ENCODE data around the gene TMEM53. TPM values are rescaled to one million over a fixed set of nuclear protein-coding genes. Genes with fewer than 3 reads are reported as not detected.

Gene TMEM53
- total and polyA plus RNA-seq, 5 donors from 2014 or later = 2.7 to 6.8 (median 5.6) TPM

GRCh38 chr1:44643721-44644334, 30.5 kb downstream of the TMEM53 start:
- ATAC-seq (ENCODE audit: low read depth in 2 of 2) (no peak), DNase-seq (no peak)
- Mint-ChIP-seq H3K9me3 (no peaks in the 10 kb centered on the region), H3K36me3 (peaks cover 47% of the 10 kb centered on the region), H3K27ac (peak overlapping the region in 1 of 3 donors; percentile 49), H3K27me3 (no peaks in the 10 kb centered on the region), H3K4me3 (no peak overlapping the region), H3K4me1 (peaks cover 4 to 18% (median 8%) of the 10 kb centered on the region in 4 donors)
- H3K27me3 ChIP-seq (ENCODE audit: control insufficient read depth, insufficient read depth, low read length) = no peaks in the 10 kb centered on the region
- no peak overlapping the region for H3K27ac ChIP-seq (ENCODE audit: insufficient read depth, low read length, poor library complexity, severe bottlenecking)
- no peak overlapping the region for H3K4me3 ChIP-seq (ENCODE audit: low read depth, low read length)
- no peaks in the 10 kb centered on the region for H3K9me3 ChIP-seq (ENCODE audit: control insufficient read depth in 2 of 2, low read length in 2 of 2)
- no peaks in the 10 kb centered on the region for H3K4me1 ChIP-seq (ENCODE audit: control insufficient read depth, insufficient read depth, low read length, poor library complexity, severe bottlenecking)
- H3K36me3 ChIP-seq (ENCODE audit: control insufficient read depth, insufficient read depth, low read length) = peaks cover 92% of the 10 kb centered on the region

DNA sequence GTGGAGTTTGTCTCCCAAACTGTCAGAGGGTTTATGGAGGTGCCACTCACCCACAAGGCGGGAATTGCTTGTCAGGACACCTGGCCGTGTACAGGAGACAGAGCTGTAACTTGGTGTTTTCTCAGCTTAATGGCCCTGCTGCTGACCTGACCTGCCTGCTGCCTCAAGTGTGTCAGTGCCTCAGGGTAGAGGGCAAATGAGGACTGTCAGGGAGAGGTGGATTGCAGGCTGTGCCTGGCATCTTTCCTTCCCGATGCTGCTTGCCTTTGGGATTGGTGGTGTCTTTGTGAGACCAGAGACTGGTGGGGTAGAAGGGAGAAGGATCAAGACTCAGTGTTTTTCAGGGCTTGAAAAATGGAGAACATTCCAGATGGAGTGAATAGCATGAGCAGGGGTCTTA, 31.4 kb downstream of the TMEM53 start:
- Histone ChIP-seq H3K27me3 (ENCODE audit: control insufficient read depth, insufficient read depth, low read length) (no peaks in the 10 kb centered on the region), H3K4me1 (ENCODE audit: control insufficient read depth, insufficient read depth, low read length, poor library complexity, severe bottlenecking) (no peaks in the 10 kb centered on the region), H3K36me3 (ENCODE audit: control insufficient read depth, insufficient read depth, low read length) (peaks cover 93% of the 10 kb centered on the region), H3K9me3 (ENCODE audit: control insufficient read depth in 2 of 2, low read length in 2 of 2) (no peaks in the 10 kb centered on the region), H3K27ac (ENCODE audit: insufficient read depth, low read length, poor library complexity, severe bottlenecking) (no peak overlapping the region), H3K4me3 (ENCODE audit: low read depth, low read length) (no peak overlapping the region)
- Mint-ChIP-seq H3K27me3 (no peaks in the 10 kb centered on the region), H3K4me3 (no peak overlapping the region), H3K9me3 (no peaks in the 10 kb centered on the region), H3K27ac (peak overlapping the region in 2 of 3 donors; percentile 27 to 95), H3K36me3 (peaks cover 45% of the 10 kb centered on the region), H3K4me1 (peaks cover 3 to 20% (median 7%) of the 10 kb centered on the region in 4 donors)
- no peak for DNase-seq
- no peak for ATAC-seq (ENCODE audit: low read depth in 2 of 2)

DNA sequence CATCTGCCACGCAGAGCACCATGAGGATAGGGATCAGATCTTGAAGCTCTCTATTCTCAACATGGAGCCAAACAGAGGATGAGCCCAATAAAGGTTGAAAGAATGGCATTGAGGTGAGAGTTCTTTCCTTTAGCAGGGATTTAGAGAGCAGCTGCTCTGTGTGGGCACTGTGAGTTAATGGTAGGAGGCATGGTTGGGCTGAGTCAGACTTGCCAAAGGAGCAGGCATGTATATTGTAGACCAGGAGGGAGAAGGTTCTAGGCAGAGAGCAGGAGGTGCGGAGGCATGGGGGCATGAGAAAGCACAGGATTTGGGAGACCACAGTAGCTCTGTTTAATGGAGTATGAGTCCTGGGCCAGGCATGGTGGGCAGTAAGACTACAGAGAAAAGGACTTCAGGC, 32.0 kb downstream of the TMEM53 start:
- Mint-ChIP-seq H3K4me1 (peaks cover 0 to 20% (median 7%) of the 10 kb centered on the region in 4 donors), H3K9me3 (no peaks in the 10 kb centered on the region), H3K27me3 (no peaks in the 10 kb centered on the region), H3K36me3 (peaks cover 43% of the 10 kb centered on the region), H3K4me3 (no peak overlapping the region), H3K27ac (peak overlapping the region in 1 of 3 donors; percentile 27)
- Histone ChIP-seq H3K4me1 (ENCODE audit: control insufficient read depth, insufficient read depth, low read length, poor library complexity, severe bottlenecking) (no peaks in the 10 kb centered on the region), H3K27me3 (ENCODE audit: control insufficient read depth, insufficient read depth, low read length) (no peaks in the 10 kb centered on the region), H3K27ac (ENCODE audit: insufficient read depth, low read length, poor library complexity, severe bottlenecking) (no peak overlapping the region), H3K9me3 (ENCODE audit: control insufficient read depth in 2 of 2, low read length in 2 of 2) (no peaks in the 10 kb centered on the region), H3K36me3 (ENCODE audit: control insufficient read depth, insufficient read depth, low read length) (peaks cover 93% of the 10 kb centered on the region), H3K4me3 (ENCODE audit: low read depth, low read length) (no peak overlapping the region)
- ATAC-seq (ENCODE audit: low read depth in 2 of 2) (no peak), DNase-seq (no peak)

DNA sequence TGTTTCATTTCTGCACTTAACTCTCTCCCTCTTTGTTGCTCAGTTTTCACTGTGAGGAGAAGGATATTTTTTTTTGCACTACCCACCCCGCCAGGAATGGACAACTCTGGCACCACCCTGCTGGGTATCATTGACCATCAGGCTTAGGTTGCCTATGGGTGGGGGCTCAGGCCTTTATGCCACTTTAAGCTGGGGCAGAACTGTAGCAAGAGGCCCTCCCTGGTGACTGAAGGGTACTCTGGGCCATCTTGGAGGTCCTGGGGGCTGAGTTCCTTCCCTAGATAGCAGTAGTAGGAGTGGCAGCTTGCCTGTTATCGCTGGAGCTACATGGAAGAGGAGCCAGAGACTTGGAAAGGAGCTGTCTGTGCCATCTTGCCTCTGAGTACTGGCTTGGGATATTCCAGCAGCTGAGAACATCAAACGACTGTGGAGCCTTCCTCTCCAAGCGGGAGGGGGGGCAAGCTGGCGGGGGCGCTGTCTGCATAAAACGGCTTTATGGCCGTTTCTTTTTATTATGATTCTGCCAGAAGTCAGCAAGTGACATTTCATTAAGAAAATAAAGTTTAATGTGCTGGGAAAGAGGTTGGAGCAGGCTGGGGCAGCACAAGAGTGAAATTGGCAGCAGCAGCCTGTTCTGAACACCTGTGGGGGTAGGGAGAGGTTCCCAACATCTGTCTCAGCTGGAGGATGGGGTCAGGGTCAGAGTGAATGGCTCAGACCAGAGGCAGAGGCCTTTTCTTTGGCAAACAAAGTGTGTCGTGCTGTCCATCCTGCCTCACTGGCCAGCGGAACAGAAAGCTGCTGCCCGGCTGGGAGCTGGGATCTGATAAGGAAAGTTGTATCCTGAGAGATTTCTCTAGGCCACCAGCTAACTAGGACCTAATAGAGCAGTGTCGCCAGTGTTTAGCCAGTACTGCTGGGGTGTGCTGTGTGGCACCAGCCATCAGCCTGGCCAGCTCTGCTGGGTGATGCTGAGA, 32.9 kb downstream of the TMEM53 start:
- Histone ChIP-seq H3K36me3 (ENCODE audit: control insufficient read depth, insufficient read depth, low read length) (peaks cover 94% of the 10 kb centered on the region), H3K9me3 (ENCODE audit: control insufficient read depth in 2 of 2, low read length in 2 of 2) (no peaks in the 10 kb centered on the region), H3K27me3 (ENCODE audit: control insufficient read depth, insufficient read depth, low read length) (no peaks in the 10 kb centered on the region), H3K4me1 (ENCODE audit: control insufficient read depth, insufficient read depth, low read length, poor library complexity, severe bottlenecking) (no peaks in the 10 kb centered on the region), H3K4me3 (ENCODE audit: low read depth, low read length) (no peak overlapping the region), H3K27ac (ENCODE audit: insufficient read depth, low read length, poor library complexity, severe bottlenecking) (no peak overlapping the region)
- ATAC-seq (ENCODE audit: low read depth in 2 of 2) (no peak), DNase-seq (no peak)
- Mint-ChIP-seq H3K4me3 (no peak overlapping the region), H3K9me3 (no peaks in the 10 kb centered on the region), H3K36me3 (peaks cover 38% of the 10 kb centered on the region), H3K27me3 (no peaks in the 10 kb centered on the region), H3K4me1 (peaks cover 0 to 20% (median 8%) of the 10 kb centered on the region in 4 donors), H3K27ac (peak overlapping the region in 1 of 3 donors; percentile 85)

DNA sequence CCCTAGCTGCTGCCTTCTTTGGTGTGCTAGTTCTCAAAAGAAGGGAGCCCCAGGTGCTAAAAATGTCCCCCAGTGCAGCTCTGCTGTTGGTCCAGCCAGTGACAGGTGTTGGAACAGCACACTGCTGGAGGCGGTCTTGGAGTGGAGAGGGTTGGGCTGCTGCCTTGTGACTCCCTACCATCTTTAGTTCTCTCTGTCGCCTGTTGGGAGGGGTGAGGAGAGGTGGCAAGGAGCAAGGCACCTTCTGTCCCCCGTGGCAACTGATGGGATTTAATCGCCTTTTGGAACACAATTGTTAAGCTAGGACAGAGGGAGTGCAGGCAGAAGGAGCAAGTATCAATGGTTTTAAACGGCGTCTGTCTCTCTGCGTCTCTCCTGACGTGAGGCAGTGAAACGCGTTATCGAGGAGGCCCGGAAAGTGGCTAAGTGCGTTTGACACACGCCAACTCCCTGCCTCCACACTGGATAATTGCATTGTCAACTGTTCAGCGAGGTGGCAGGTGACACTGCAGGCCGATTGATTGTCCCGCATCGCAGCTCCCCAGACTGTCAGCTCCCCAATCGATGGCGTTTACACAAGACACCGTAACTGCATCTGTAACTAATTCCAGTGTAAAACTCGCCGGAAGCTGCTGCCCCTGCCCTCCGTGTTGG, 34.0 kb downstream of the TMEM53 start:
- Histone ChIP-seq H3K36me3 (ENCODE audit: control insufficient read depth, insufficient read depth, low read length) (peaks cover 99% of the 10 kb centered on the region), H3K9me3 (ENCODE audit: control insufficient read depth in 2 of 2, low read length in 2 of 2) (no peaks in the 10 kb centered on the region), H3K27ac (ENCODE audit: insufficient read depth, low read length, poor library complexity, severe bottlenecking) (no peak overlapping the region), H3K27me3 (ENCODE audit: control insufficient read depth, insufficient read depth, low read length) (no peaks in the 10 kb centered on the region), H3K4me1 (ENCODE audit: control insufficient read depth, insufficient read depth, low read length, poor library complexity, severe bottlenecking) (no peaks in the 10 kb centered on the region), H3K4me3 (ENCODE audit: low read depth, low read length) (no peak overlapping the region)
- Mint-ChIP-seq H3K36me3 (peaks cover 47% of the 10 kb centered on the region), H3K4me1 (peaks cover 0 to 29% (median 10%) of the 10 kb centered on the region in 4 donors), H3K4me3 (no peak overlapping the region), H3K9me3 (no peaks in the 10 kb centered on the region), H3K27me3 (no peaks in the 10 kb centered on the region), H3K27ac (peak overlapping the region in 1 of 3 donors; percentile 48)
- DNase-seq = no peak
- ATAC-seq (ENCODE audit: low read depth in 2 of 2) = no peak

DNA sequence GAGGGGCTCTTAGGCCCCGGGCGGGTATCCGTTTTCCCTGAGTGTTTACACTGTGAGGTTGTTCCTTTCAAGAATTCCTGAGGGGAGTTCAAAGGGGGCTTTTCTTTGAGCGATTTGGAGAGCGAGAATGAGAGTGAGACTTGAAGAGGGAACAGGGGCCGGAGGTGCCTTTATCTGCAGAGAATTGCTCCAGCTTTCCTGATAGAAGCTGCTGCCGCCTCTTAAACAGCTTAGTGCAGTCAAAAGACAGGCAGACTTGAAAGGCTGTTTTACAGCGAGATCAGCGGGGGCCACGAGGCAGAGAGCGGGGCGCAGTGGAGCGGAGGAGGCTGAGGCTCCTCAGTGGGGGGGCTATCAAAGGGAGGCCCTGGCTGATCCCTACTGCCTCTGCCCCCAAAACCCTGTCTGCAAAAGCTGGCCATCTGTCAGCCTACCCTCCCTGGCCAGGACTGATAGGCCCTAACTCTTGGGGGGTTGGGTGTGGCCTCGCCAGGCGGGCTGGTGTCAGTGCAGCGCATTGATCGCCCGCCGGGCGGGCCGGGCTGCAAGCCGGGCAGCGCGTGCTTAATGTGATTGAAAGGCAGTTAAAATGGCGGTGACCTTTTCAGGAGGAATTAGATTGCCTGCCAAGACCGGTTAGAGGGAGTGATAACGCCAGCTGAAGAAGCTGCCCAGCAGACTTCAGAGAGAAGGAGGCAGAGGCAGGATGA, 36.4 kb downstream of the TMEM53 start:
- Histone ChIP-seq H3K4me3 (ENCODE audit: low read depth, low read length) (no peak overlapping the region), H3K27ac (ENCODE audit: insufficient read depth, low read length, poor library complexity, severe bottlenecking) (no peak overlapping the region), H3K36me3 (ENCODE audit: control insufficient read depth, insufficient read depth, low read length) (peaks cover 98% of the 10 kb centered on the region), H3K4me1 (ENCODE audit: control insufficient read depth, insufficient read depth, low read length, poor library complexity, severe bottlenecking) (peaks cover 12% of the 10 kb centered on the region), H3K9me3 (ENCODE audit: control insufficient read depth in 2 of 2, low read length in 2 of 2) (no peaks in the 10 kb centered on the region), H3K27me3 (ENCODE audit: control insufficient read depth, insufficient read depth, low read length) (no peaks in the 10 kb centered on the region)
- Mint-ChIP-seq H3K36me3 (peaks cover 40% of the 10 kb centered on the region), H3K27ac (no peak overlapping the region), H3K27me3 (no peaks in the 10 kb centered on the region), H3K4me1 (peaks cover 0 to 48% (median 26%) of the 10 kb centered on the region in 4 donors), H3K9me3 (no peaks in the 10 kb centered on the region), H3K4me3 (no peak overlapping the region)
- DNase-seq (no peak), ATAC-seq (ENCODE audit: low read depth in 2 of 2) (no peak)

Measured in CD4-positive, CD25-positive, alpha-beta regulatory T cell (primary cell).